GM23338 (cell line): Measurements from ENCODE around the gene NCKAP5.

ENCODE experiments used
- CTCF ChIP-seq, 2 experiments: fragments of 200-600 bp in 1 of 2; sonication (generic) in 1 of 2; conservative IDR thresholded peaks; 2 replicates each; pipeline versions ENCODE4 v1.5.1 to v1.6.1; 2016 to 2017; ENCODE audit warnings: antibody characterized with exemption in 2 of 2, low read depth in 2 of 2, mild to moderate bottlenecking in 2 of 2, moderate library complexity in 1 of 2
- EZH2 ChIP-seq: fragments of 200-600 bp; sonication (generic); IDR thresholded peaks from one replicate; pipeline ENCODE4 v1.8.0; 2017; ENCODE audit warnings: antibody characterized with exemption, mild to moderate bottlenecking, low read depth; ENCODE audit not compliant: unreplicated experiment
- REST ChIP-seq: IDR thresholded peaks from one replicate; pipeline ENCODE4 v1.6.1; 2018; ENCODE audit warnings: antibody characterized with exemption; ENCODE audit not compliant: unreplicated experiment
- ZNF331 ChIP-seq: fragments of 250-450 bp; sonication (Bioruptor Pico); IDR thresholded peaks from 2 replicates; pipeline ENCODE4 v1.5.0; 2020; ENCODE audit warnings: low read depth, mild to moderate bottlenecking, moderate library complexity

- TF ChIP-seq CTCF (conservative IDR thresholded peaks at IDR 0.05; ENCODE audit: low read depth in 2 of 2) (no peak), REST (no peak), EZH2 (no peak), ZNF331 (CRISPR knock-in tag) (no peak)
Observed at GRCh38 chr2:132788310-132788838, 779.9 kb downstream of the NCKAP5 start.
